B cell (primary cell): ENCODE results near the gene RTN4RL1. TPM values are rescaled to one million over a fixed set of nuclear protein-coding genes. Genes with fewer than 3 reads are reported as not detected.

Source experiments
- ATAC-seq: fragments of 200-7000 bp; cut with Tn5 transposase; one replicate; pipeline ENCODE4 v1.10.0; 2021; ENCODE audit warnings: low read depth, mild to moderate bottlenecking, moderate number of reproducible peaks, moderate library complexity
- CTCF ChIA-PET: fragments of 350-600 bp; sonication (Branson Sonifier 250); formaldehyde crosslinking; loops from one replicate; lab custom pipeline; 2021; ENCODE audit warnings: antibody characterized with exemption, inconsistent platforms; lab: Charles Lee
- POLR2A ChIA-PET: fragments of 350-600 bp; sonication (Branson Sonifier 250); formaldehyde crosslinking; loops from one replicate; lab custom pipeline; 2021; ENCODE audit warnings: antibody characterized with exemption; lab: Charles Lee
- DNase-seq: peaks from one replicate; pipeline ENCODE4 v3.0.0; 2013
- H2AFZ ChIP-seq: 2 replicates; pipeline ENCODE4 v1.6.1; 2012; ENCODE audit warnings: mild to moderate bottlenecking, low read depth, low read length; ENCODE audit not compliant: insufficient read depth, poor library complexity, severe bottlenecking
- H3K27ac ChIP-seq, 2 donors: 1 replicate in 1 of 2; 2 replicates in 1 of 2; pipeline ENCODE4 v1.5.1; 2012 to 2013; ENCODE audit warnings: low read length in 2 of 2, mild to moderate bottlenecking in 2 of 2, moderate library complexity in 1 of 2
- H3K27me3 ChIP-seq, 4 experiments: fragments of 200-600 bp in 1 of 4; sonication (generic) in 1 of 4; replicated peaks in 1 of 4; 1 replicate in 2 of 4; 2 replicates in 2 of 4; pipeline versions ENCODE4 v1.6.1 to v1.7.0; 2013 to 2016; ENCODE audit warnings: low read length in 3 of 4, mild to moderate bottlenecking in 2 of 4, mixed read lengths in 1 of 4, moderate library complexity in 1 of 4; ENCODE audit not compliant: insufficient read depth in 4 of 4, control insufficient read depth in 3 of 4; ENCODE audit errors: control extremely low read depth in 1 of 4
- H3K36me3 ChIP-seq, 2 experiments: replicated peaks in 1 of 2; 1 replicate in 1 of 2; 2 replicates in 1 of 2; pipeline versions ENCODE4 v1.6.1 to v1.7.1; 2013; ENCODE audit warnings: low read length in 1 of 2; ENCODE audit not compliant: insufficient read depth in 2 of 2, control insufficient read depth in 1 of 2; ENCODE audit errors: control extremely low read depth in 1 of 2, extremely low read depth in 1 of 2
- H3K4me1 ChIP-seq, 2 donors: fragments of 200-600 bp in 1 of 2; sonication (generic) in 1 of 2; 1 replicate in 1 of 2; 2 replicates in 1 of 2; pipeline versions ENCODE4 v1.5.1 to v1.6.1; 2013 to 2017; ENCODE audit warnings: low read length in 2 of 2; ENCODE audit not compliant: control insufficient read depth in 2 of 2, insufficient read depth in 2 of 2
- H3K4me2 ChIP-seq: replicated peaks from 2 replicates; pipeline ENCODE3; 2012; ENCODE audit warnings: mild to moderate bottlenecking, low read depth, low read length; ENCODE audit not compliant: poor library complexity, severe bottlenecking
- H3K4me3 ChIP-seq, 5 experiments: fragments of 200-600 bp in 1 of 5; sonication (generic) in 1 of 5; 1 replicate in 3 of 5; 2 replicates in 2 of 5; pipeline versions ENCODE4 v1.5.1 to v1.7.0; 2011 to 2016; ENCODE audit warnings: low read length in 4 of 5, mild to moderate bottlenecking in 4 of 5, low read depth in 2 of 5, control low read depth in 1 of 5, moderate library complexity in 1 of 5; ENCODE audit not compliant: insufficient read depth in 1 of 5; ENCODE audit errors: control extremely low read depth in 1 of 5, extremely low read depth in 1 of 5
- H3K79me2 ChIP-seq: fragments of 200-600 bp; sonication (generic); one replicate; pipeline ENCODE4 v1.6.0; 2016; ENCODE audit warnings: low read length; ENCODE audit not compliant: control insufficient read depth, insufficient read depth
- H3K9ac ChIP-seq: fragments of 200-600 bp; sonication (generic); 2 replicates; pipeline ENCODE4 v1.6.1; 2017; ENCODE audit warnings: mild to moderate bottlenecking, low read length, moderate library complexity
- H3K9me3 ChIP-seq, 3 donors: one replicate each; pipeline versions ENCODE4 v1.6.1 to v1.7.1; 2013; ENCODE audit warnings: low read length in 2 of 3; ENCODE audit not compliant: control insufficient read depth in 2 of 3, insufficient read depth in 1 of 3; ENCODE audit errors: control extremely low read depth in 1 of 3
- H4K20me1 ChIP-seq: 2 replicates; pipeline ENCODE4 v1.6.0; 2012; ENCODE audit warnings: mild to moderate bottlenecking, low read length; ENCODE audit not compliant: insufficient read depth, control insufficient read depth, poor library complexity, severe bottlenecking
- H3K27ac Mint-ChIP-seq: one replicate; pipeline ENCODE4 v1.8.0; 2021; ENCODE audit warnings: mixed read lengths
- H3K27me3 Mint-ChIP-seq: one replicate; pipeline ENCODE4 v1.8.0; 2021; ENCODE audit warnings: mixed read lengths
- H3K4me1 Mint-ChIP-seq: one replicate; pipeline ENCODE4 v1.8.0; 2021; ENCODE audit warnings: mixed read lengths
- H3K4me3 Mint-ChIP-seq: one replicate; pipeline ENCODE4 v1.8.0; 2021; ENCODE audit warnings: mixed read lengths
- H3K9me3 Mint-ChIP-seq: one replicate; pipeline ENCODE4 v1.8.0; 2022; ENCODE audit warnings: mixed read lengths; ENCODE audit not compliant: insufficient read depth
- CTCF ChIP-seq: fragments of 200-600 bp; IDR thresholded peaks from one replicate; pipeline ENCODE4 v1.8.0; 2022; ENCODE audit warnings: antibody characterized with exemption, mild to moderate bottlenecking
- EZH2 ChIP-seq: IDR thresholded peaks from 2 replicates; pipeline ENCODE4 v1.6.1; 2012; ENCODE audit warnings: borderline replicate concordance, low read depth, mild to moderate bottlenecking, moderate library complexity, low read length; ENCODE audit not compliant: insufficient read depth, poor library complexity, severe bottlenecking
- WGBS: methylation state at CpG from one replicate; pipeline ENCODE4 v1.1.5; 2013; ENCODE audit warnings: missing lambda C conversion rate; ENCODE audit not compliant: insufficient coverage; 5-methylcytosine and 5-hydroxymethylcytosine counted together
- intact Hi-C: fragments of 100-400 bp; cut with micrococcal nuclease; formaldehyde crosslinking; loops from one replicate; pipeline ENCODE4 v1.10.0; 2022
- polyA plus RNA-seq: library from polyadenylated mRNA; depleted of rRNA; stranded (reverse); fragments of >200 nt; gene quantifications from 2 replicates; pipeline ENCODE4 v1.2.3, GENCODE V29; 2012
- total RNA-seq, 2 donors: library from RNA; stranded (reverse); fragments of 120-200 nt in 1 of 2; gene quantifications; 1 replicate in 1 of 2; 2 replicates in 1 of 2; pipeline versions ENCODE4 v1.2.3 to v1.2.4, GENCODE V29; 2013 to 2022

RTN4RL1 gene
- total and polyA plus RNA-seq, 2 donors (not counting 1 experiment from before 2014, with no cell fraction given) = 0.03 to 0.07 TPM

- no peak overlapping the region for H3K9ac ChIP-seq
Measured at GRCh38 chr17:2057175-2057759, 32.1 kb upstream of the RTN4RL1 start.

More at GRCh38 chr17:2057175-2057759, 32.1 kb upstream of the RTN4RL1 start:
- Mint-ChIP-seq H3K27me3 (no peaks in the 10 kb centered on the region), H3K9me3 (no peaks in the 10 kb centered on the region), H3K4me1 (peaks cover 40% of the 10 kb centered on the region), H3K4me3 (no peak overlapping the region), H3K27ac (no peak overlapping the region)
- intact Hi-C loops = loop anchor here (10.0 kb wide), 1 partner anchor 152 kb away; no protein-coding TSS in a partner anchor
- Histone ChIP-seq H3K4me3 (no peak overlapping the region), H3K79me2 (no peaks in the 10 kb centered on the region), H3K9me3 (peaks cover 0 to 11% (median 0%) of the 10 kb centered on the region in 3 donors), H3K27me3 (peaks cover 0 to 47% (median 8%) of the 10 kb centered on the region in 4 experiments), H3K4me2 (peak overlapping the region; percentile 95), H2AFZ (peak overlapping the region; percentile 51), H3K4me1 (peaks cover 54 to 59% of the 10 kb centered on the region in 2 donors), H3K36me3 (peaks cover 0 to 4% of the 10 kb centered on the region in 2 experiments), H4K20me1 (peaks cover 30% of the 10 kb centered on the region), H3K27ac (no peak overlapping the region)
- ChIA-PET CTCF (interaction anchor here (0.9 to 8.1 kb wide), 17 partner anchors 7 to 296 kb away, joined by 3 to 330 read pairs (median 10); no protein-coding TSS in a partner anchor), POLR2A (interaction anchor here (0.6 to 0.8 kb wide), 2 partner anchors 35 to 39 kb away, joined by 4 read pairs; no protein-coding TSS in a partner anchor)
- TF ChIP-seq CTCF (no peak), EZH2 (no peak)
- ATAC-seq = no peak
- WGBS = 12% methylated on average over 81 of the region's 81 CpGs
- DNase-seq = peak; percentile 58
